Stimulated activated CD4-positive, alpha-beta T cell treated with anti-CD3 and anti-CD28 coated beads, Interleukin-12 subunit alpha, Interleukin-12 subunit beta, amount 100 ng/mL, for 24 hours (primary cell): ENCODE measurements around the gene SDC1.
"Not testable (repeated sequence)": the region's sequence is repeated elsewhere in the genome, so short reads cannot be mapped to it uniquely, and the experiment has no call there.

ENCODE experiments used
- DNase-seq, 2 experiments: peaks; one replicate each; pipeline ENCODE4 v3.0.0-alpha.2; 2020; ENCODE audit warnings: low read depth in 2 of 2

Gene SDC1, protein sequence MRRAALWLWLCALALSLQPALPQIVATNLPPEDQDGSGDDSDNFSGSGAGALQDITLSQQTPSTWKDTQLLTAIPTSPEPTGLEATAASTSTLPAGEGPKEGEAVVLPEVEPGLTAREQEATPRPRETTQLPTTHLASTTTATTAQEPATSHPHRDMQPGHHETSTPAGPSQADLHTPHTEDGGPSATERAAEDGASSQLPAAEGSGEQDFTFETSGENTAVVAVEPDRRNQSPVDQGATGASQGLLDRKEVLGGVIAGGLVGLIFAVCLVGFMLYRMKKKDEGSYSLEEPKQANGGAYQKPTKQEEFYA

DNA sequence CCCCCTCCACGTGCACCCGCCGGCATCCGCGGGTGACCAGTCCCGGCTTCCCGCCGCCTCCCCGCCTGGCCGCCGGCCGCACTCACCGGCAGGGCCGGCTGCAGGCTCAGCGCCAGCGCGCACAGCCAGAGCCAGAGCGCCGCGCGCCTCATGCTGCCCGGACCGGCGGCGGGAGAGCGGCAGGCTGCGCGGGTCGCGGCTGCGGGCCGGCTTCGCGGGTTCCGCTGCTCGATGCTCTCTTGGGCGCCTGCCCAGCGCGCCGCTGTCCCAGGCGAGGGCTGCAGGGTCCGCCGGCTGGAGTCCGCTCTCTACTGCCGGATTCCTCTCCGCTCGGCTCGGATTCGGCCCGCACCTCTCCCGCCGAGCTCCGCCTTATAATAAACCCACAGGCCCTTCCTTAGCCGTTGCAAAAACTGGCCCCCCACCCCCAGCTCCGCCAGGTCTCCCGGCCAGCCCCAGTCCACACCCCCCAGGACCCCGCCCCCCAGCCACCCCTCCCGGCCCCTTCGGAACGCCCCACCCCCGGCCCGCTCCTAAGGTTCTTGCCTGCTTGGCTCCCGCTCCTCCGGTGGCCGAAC is at the start of gene SDC1:
SDC1 (minus strand) TSS at position 415 of the 578 bp plus-strand sequence; CDS start at position 152, 263 bp downstream.
- DNase-seq: no peak

DNA sequence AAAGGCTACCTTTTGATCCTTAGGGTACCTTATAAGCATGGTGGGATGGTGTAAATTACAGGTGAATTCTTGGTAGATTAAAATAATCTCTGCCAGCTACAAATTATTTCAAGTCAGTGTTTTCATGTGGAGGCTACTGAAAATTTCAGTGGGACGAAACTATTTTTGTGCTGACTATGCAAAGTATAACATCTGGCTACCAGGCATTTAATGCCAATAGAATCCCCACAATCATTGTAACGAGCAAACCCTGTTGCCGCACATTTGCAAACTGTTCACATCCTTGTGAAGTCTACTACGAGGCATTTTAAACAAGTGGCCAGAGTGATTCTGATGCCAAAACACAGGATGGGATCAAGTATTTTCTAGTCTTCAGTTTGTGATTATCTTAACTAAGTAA is 48.1 kb upstream of the SDC1 start:
- DNase-seq: no peak

DNA sequence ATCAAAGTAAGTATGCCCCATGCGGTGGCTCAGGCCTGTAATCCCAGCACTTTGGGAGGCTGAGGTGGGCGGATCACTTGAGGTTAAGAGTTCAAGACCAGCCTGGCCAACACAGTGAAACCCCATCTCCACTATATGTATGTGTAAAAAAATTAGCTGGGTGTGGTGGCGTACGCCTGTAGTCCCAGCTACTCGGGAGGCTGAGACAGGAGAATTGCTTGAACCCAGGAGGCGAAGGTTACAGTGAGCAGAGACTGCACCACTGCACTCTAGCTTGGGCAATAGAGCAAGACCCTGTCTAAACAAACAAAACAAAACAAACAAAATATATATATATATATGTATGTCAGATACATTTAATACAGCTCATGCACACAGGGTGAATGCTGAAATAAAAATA is 43.4 kb upstream of the SDC1 start:
- DNase-seq: not testable (repeated sequence)

DNA sequence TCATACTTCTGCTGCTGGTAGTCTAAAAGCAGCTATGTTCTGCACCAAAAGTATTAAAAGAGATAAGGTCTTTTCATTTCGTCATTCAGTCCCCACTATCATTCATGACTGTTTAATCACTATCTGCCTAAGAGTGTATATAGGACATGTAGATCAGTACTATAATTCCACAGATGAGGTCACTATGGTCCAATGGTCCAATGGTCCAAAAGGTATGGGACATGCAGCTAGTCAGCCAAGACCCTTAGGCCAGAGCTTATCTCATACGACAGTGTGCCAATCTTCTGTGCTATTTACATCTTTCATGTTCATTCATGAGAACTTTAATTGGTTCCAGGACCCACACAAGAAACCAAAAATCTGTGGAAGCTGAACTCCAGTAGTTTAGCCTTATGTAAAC is 42.6 kb upstream of the SDC1 start:
- no peak for DNase-seq

DNA sequence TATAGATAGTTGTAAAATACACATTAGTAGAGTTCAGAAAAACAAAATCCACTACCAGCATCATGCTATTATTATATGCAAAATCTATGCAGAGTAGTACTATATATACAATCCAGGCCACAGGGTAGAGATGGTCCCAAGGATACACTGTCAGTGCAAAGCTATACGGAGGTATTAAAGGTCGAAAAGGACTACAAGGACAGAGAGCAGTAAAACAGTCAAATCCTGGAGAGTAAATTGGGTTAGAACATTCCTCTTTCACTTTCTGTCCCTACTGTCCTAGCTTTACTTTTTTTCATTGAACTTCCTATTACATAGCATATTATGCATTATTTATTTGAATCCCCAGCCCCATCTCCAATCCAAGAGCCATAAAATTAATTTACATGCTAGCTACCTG is 39.7 kb upstream of the SDC1 start:
- DNase-seq: no peak

DNA sequence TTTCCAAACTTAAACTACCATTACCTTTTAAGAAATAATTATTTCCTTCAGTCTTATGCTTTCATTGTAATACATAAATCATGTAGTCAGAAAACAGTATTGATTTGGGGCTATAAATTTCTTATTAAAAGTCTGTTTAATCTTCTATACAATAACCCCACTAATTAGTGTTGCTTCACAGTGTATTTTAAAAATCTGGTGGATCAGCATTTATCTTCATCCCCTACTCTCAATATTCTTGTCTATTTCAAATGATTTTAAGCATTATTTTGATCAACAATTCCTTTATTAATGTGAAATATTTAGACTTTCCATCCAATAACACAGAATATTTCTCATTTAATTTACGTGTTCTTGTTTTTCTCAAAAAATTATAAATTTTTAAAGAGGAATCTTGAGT is 32.5 kb upstream of the SDC1 start:
- DNase-seq: no peak

DNA sequence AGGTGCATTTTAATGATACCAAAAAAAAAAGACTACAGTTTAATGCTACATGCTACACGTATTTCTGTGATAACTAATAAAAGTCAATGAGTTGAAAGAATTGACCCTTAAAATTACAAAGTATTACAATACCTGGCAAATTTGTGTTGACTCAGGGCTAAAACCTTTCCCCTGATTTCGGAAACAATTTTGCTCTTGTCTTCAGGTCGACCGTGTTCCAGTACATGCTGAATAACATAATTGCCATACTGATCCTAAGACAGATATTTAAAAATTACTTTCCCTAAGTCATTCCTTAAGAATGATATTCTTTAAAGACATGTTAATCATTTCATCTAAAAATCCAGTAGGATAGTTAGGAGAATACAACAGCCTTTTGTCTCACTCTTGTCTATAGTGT is 29.8 kb upstream of the SDC1 start:
- no peak for DNase-seq

DNA sequence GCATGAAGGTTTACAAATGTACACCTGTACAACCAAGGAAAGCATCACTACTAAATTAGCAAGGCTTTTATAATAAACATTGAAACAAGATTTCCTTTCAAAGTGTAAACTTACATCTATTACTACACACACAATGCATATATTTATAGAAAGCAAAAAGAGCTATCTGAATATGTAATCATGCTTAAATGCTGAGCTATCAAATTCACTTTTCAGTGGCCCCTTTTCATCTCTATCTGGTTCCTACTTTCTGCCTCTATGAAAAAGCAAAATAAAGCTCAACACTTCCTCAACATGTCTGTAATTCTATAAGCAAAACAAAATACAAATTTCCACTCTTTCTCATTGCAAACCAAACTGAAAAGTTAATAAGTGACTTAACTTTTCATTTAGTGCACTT is 25.5 kb upstream of the SDC1 start:
- no peak for DNase-seq

DNA sequence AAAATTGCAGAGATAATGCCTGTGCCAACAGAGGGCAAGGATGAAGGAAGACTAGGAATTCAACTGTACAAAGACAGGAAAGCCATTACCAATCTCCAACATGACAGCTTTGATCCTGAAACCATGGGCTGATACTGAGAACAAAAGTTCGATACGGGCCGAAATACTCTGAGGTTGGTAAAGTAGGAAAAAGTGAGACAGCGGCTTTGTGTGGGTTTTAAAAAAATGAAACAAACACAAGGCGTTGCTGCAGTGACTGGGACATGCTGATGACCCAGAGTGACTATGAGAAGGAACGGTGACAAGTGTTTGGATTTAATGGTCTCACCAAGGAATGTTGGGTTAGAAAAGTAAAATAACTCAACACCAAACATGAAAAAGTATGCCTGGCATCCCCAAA is 24.2 kb upstream of the SDC1 start:
- no peak for DNase-seq

DNA sequence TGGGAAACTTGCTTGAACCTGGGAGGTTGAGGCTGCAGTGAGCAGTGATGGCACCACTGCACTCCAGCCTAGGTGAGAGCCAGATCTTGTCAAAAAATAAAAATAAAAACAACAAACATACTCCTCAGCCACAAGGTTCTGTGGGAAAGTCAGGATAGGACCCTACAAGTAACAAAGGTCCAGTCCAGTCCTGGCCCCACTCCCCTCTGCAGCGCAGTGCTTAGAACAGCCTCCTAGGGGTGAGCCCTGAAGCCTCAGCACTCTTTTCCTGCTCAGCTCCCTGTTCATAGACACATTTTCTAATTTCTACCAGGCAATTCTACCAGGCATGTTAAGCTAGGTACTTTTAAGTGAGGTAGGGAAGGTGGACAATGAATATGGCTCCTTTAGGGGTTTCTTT is 22.2 kb upstream of the SDC1 start:
- DNase-seq: no peak

DNA sequence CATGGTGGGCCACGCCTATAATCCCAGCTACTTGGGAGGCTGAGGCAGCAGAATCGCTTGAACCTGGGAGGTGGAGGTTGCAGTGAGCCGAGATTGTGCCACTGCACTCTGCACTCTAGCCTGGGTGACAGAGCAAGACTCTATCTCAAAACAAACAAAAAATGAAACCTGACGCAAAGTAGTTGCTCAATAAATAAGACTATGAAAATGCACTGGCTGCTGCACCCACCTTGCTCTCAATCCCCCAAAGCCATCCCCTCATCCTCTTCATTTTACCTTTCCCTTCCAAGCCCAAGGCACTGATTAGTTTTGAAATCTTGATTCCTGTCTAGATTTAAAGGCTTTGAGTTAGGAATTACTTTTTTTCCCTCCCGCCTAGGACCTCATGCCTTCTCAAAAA is 18.7 kb upstream of the SDC1 start:
- DNase-seq: not testable (repeated sequence)

DNA sequence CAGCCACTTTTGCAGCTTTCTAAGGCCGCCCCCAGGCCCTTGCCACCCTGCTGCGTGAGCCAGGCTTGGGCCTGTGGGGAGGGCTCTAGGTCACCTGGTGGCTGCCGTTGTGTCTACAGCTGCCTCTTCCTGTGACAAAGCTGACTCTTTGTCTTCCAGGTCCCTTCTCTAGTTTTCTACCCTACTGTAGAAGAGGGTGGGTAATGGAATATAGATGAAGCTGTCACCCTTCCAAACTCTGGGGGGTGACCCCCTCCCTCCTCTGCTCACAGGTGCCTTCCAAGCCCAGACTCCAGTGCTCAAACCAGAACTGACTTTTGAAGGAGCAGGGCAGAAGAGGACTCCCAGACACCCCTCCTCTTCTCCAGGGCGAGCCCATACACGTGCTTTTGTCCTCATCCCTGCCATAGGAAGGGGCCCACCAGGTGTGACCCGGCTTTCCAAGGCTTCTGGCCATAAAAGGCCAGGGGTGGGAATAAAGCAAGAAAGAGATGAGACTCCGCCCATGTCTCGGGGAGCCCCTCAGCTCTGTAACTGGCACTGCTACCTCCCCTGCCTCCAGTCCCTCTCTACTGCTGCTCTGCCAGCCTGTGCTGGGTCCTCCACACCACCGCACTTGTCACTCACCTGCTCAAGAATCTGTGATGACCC is 17.9 kb upstream of the SDC1 start:
- no peak for DNase-seq

DNA sequence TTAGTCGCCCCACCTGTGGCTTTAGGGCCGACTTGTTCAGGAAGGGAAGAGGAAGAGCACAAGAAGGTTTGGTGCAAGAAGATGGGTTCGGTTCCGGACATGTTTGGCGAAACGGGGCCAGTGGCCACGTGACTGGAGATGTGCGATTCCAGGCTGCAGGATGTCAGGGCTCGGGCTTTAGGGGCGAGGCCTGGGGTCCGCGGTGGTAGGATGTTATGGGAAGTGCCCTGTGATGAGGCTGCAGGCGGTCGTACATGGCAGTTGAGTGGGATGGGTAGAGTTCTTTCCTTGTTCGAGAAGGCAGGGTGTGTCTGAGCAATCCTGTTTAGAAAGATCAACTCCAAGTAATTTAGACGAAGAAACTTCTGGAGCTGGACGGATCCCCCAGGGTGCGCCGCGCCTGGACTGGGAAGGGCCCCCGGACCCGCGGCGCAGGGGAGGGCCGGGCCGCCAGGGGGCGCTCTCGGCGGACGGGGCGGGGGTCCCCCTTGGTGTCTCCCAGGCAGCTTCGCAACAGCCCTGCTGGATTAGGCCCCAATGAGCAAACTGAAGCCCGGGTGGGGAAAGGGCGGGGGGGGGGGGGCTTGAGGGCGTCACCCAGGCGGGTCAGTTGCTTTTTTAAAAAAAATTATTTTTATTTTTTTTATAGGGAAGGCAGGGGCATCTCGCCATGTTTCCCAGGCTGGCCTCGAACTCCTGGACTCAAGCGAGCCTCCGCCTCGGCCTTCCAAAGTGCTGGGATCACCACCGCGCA is 17.2 kb upstream of the SDC1 start:
- peak in 1 of 2 experiments; percentile 28 for DNase-seq

DNA sequence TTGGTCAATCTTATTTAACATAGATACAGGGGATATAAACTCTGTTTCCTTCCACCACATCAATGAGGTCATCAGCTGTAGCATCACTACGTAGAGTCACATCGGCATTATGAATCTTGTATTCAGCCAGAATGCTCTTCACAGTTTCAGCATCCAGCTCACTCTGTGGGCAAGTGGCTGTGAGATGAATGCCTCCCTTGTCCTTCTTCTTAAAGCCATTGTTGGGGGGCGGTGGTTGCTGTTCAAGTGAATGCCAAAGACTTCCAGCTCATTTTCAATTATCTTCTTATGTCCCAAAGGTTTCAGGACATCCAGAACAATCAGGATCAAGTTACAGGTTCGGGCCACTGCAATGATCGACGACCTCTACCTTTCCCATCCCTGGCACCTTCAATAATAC is 15.4 kb upstream of the SDC1 start:
- DNase-seq: not testable (repeated sequence)

DNA sequence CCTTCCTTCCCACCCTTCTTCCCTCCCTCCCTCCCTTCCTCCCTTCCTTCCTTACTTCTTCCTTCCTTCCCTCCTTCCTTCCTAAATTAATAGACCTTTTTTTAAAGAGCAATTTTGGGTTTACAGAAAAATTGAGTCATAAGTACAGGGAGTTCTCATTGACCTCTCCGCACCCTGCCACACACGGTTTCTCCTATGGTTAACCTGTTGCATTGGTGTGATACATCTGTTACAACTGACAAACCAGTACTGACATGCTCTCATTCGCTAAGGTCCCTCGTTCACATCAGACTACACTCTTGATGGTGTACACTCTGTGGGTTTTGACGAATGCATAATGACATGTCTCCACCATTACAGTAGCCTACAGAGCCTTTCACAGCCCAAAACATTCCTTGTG is 11.6 kb upstream of the SDC1 start:
- DNase-seq: no peak

DNA sequence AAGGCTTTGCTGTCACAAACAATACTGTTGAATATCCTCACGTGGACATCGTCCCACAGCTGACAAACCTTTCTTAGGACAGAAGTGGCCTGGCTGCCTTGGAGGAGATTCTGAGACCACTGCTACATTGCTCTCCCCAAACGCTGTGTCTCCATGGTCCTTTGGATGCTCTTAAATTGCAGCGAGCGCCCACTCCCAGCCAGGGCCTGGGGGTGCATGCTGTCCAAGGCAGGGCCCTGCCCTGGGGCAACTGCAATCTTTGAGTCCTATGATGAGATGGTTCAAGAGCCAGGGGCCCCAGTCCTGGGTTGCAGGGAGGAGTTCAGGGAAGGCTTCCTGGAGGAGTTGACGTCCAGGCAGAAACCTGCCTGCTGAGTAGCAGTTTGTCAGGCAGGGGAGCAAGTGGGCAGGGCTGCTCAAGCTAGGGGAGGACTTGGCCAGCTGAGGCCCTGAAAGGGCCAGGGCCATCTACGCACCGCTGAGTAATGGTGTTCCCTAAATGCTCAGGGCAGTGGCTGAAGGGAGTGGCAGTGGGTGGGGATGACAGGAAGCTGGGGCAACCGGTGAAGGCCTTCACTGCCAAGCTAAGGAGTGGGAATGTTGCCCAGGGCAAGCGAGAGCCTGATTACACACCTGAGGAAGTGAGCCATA is 10.8 kb upstream of the SDC1 start:
- no peak for DNase-seq

DNA sequence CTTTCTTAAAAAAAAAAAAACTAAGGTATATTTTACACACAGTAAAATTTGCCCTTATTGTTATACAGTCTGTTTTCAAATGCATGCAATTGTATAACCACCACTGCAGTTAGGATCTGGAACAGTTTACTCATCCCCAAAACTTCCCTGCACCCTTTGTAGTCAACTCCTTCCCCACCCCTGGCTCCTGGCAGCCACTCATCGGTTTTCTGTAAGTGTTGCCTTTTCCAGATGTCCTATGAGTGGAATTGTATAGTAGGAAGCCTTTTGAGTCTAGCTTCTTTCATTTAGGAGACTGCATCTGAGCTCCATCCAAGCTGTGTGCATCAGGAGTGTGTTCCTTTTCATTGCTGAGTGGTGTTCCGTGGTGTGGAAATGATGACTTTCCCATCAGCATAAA is 9.7 kb upstream of the SDC1 start:
- DNase-seq: not testable (repeated sequence)

DNA sequence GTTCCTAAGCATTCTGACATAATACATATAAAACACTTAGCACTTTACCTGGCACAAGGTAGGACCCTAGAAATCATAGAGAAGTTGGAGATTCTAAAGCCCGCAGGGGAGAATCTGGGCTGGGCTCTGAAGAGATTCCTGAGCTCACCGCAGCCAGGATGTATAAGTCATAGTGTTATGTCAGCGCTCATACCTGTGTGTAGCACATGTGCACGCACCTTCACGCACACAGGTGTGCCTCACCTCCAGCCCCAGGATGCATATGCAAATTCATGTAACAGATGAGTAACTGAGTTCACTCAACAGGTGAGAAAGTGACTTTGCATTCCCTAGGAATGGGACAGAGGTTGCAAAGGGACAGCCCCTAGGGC is 7.9 kb upstream of the SDC1 start:
- no peak for DNase-seq

DNA sequence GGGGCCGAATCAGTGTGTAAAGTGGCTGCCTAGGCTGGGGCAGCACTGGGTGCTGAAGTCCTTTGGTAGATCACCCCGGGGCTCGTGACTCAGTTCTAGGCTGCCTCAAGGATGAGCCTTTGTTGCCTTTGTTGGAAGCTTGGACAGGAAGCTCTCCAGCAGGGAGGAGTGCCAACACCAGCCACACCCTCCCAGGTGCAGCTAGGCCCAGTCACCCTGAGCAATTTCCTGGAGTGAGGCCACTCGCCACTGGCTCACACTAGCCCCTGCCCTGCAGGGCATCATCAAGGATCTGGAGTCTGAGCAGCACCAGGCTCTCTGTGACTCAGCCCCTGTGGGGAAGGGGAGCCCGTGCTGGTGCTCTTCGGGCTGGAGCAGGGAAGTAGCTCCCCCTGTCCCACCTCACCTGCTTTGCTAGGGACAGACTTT is 6.7 kb upstream of the SDC1 start:
- no peak for DNase-seq

DNA sequence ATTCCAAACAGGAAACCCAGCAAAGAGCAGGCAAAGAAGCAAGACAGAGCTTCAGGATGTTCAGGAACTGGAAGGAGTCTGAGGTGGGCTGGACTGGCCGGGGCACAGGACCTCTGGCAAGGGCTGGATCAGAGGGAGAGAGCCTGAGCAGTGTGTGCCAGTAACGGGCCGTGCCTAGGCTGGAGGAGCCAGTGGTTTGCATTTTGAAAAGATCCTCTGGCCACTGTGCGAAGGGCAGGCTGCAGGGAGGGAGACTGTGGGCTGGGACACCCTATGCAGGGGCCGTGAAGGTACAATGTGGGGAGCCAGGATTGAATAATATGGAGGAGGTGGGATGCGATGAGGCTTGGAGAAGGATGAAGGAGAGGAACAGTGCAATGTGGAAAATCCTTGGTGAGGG is 6.2 kb upstream of the SDC1 start:
- no peak for DNase-seq

DNA sequence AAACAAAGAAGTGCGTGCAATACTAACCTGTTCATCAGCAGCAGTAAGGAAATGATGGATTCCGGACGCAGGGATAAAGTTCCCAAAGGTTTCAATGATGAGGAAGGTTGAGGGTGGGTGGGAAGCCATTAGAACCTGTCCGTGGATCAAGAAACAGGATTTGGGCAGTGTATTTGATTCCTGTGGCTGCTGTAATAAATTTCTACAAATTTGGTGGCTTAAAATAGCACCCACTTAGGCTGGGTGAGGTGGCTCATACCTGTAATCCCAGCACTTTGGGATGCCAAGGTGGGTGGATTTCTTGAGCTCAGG is 5.1 kb upstream of the SDC1 start:
- no peak for DNase-seq
